Right atrium auricular region (tissue), 2 donors: Measurements from ENCODE around the gene PNO1. TPM values are rescaled to one million over a fixed set of nuclear protein-coding genes. Genes with fewer than 3 reads are reported as not detected.

ENCODE experiments used
- DNase-seq: peaks from one replicate; pipeline ENCODE4 v3.0.0-alpha.2; 2019; ENCODE audit warnings: low spot score
- H3K27ac ChIP-seq, 2 donors: fragments of 200-600 bp; sonication (generic); 1 replicate in 1 of 2; 2 replicates in 1 of 2; pipeline ENCODE4 v1.5.1; 2016 to 2019
- H3K27me3 ChIP-seq, 2 donors: fragments of 200-600 bp; sonication (generic); one replicate each; pipeline versions ENCODE4 v1.5.1 to v1.6.0; 2017 to 2019
- H3K36me3 ChIP-seq: fragments of 200-600 bp; sonication (generic); one replicate; pipeline ENCODE4 v1.5.1; 2016
- H3K4me1 ChIP-seq, 2 donors: fragments of 200-600 bp; sonication (generic); one replicate each; pipeline versions ENCODE4 v1.5.1 to v1.6.0; 2017 to 2019
- H3K4me3 ChIP-seq, 2 donors: fragments of 200-600 bp; sonication (generic); 1 replicate in 1 of 2; 2 replicates in 1 of 2; pipeline ENCODE4 v1.5.1; 2017 to 2019; ENCODE audit warnings: mild to moderate bottlenecking in 1 of 2, moderate library complexity in 1 of 2
- H3K9me3 ChIP-seq, 2 donors: fragments of 200-600 bp; sonication (generic); one replicate each; pipeline ENCODE4 v1.5.1; 2019
- CTCF ChIP-seq, 2 donors: fragments of 200-600 bp; sonication (generic); IDR thresholded peaks; one replicate each; pipeline ENCODE4 v1.5.1; 2019; ENCODE audit warnings: antibody characterized with exemption in 2 of 2
- total RNA-seq, 2 donors: library from RNA; depleted of rRNA; stranded (reverse); fragments of >200 nt; gene quantifications; one replicate each; pipeline ENCODE4 v1.1.0, GENCODE V29; 2016

PNO1 gene
- total RNA-seq, 2 donors from 2014 or later, result 8.7 to 12.0 TPM

GRCh38 chr2:68217729-68218128 lies 60.0 kb downstream of the PNO1 start:
- Histone ChIP-seq H3K9me3 (no peaks in the 10 kb centered on the region), H3K27ac (no peak overlapping the region), H3K36me3 (no peaks in the 10 kb centered on the region), H3K4me1 (peaks cover 0 to 58% of the 10 kb centered on the region in 2 donors), H3K4me3 (no peak overlapping the region), H3K27me3 (no peaks in the 10 kb centered on the region)
- no peak for TF ChIP-seq CTCF (IDR thresholded peaks at IDR 0.05)
- no peak for DNase-seq

- no peak for DNase-seq
- no peaks in the 10 kb centered on the region for H3K9me3 ChIP-seq
- TF ChIP-seq CTCF (IDR thresholded peaks at IDR 0.05), result no peak
- no peaks in the 10 kb centered on the region for H3K36me3 ChIP-seq
- peaks cover 0 to 53% of the 10 kb centered on the region in 2 donors for H3K4me1 ChIP-seq
- H3K4me3 ChIP-seq, result no peak overlapping the region
- H3K27ac ChIP-seq, result no peak overlapping the region
- H3K27me3 ChIP-seq, result no peaks in the 10 kb centered on the region
Observed at GRCh38 chr2:68218343-68218901, 60.7 kb downstream of the PNO1 start.

DNA sequence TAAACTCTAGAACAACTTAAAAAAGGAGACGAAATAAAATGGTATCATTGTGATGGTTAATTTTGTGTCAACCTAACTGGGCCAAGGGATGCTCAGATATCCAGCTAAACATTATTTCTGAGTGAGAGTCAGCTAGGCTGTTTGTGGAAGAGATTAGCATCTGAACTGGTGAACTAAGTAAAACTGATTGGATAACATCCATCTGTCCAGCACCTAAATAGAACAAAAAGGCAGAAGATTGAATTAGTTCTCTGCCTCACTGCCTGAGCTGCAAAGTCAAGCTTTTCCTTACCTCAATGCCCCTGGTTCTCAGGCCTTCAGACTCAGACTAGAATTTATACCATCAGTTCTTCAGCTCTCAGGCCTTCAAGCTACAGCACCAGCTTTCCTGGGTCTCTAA lies 64.6 kb downstream of the PNO1 start:
- Histone ChIP-seq H3K27me3 (no peaks in the 10 kb centered on the region), H3K27ac (no peak overlapping the region), H3K9me3 (no peaks in the 10 kb centered on the region), H3K4me3 (no peak overlapping the region), H3K36me3 (no peaks in the 10 kb centered on the region), H3K4me1 (peaks cover 0 to 67% of the 10 kb centered on the region in 2 donors)
- DNase-seq, result no peak
- no peak for TF ChIP-seq CTCF (IDR thresholded peaks at IDR 0.05)

GRCh38 chr2:68223419-68223818 lies 65.7 kb downstream of the PNO1 start:
- TF ChIP-seq CTCF (IDR thresholded peaks at IDR 0.05), result no peak
- no peaks in the 10 kb centered on the region for H3K9me3 ChIP-seq
- H3K27me3 ChIP-seq, result no peaks in the 10 kb centered on the region
- DNase-seq, result no peak
- no peaks in the 10 kb centered on the region for H3K36me3 ChIP-seq
- peaks cover 0 to 65% of the 10 kb centered on the region in 2 donors for H3K4me1 ChIP-seq
- no peak overlapping the region for H3K4me3 ChIP-seq
- H3K27ac ChIP-seq, result no peak overlapping the region

DNA sequence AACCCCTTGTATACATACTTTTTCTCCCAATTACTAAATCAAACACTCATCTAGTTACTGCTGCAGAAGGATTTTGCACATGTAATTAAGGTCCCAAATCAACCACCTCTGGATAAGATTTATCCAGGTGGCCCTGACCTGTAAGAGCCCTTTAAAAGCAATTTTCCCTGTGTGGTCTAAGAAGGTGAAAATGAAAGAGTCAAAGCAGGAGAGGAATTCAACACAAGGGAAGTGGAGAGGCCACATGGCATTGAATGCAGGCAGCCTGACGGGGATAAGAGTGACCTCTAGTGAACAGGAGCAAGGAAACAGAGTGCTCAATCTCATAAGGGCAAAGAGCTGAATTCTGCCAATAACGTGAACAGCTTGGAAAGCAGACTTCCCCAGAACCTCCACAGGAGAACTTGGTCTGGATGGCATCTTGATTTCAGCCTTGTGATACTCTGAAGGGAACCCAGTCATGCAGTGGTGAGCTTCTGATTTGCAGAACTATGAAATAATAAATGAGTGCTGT lies 67.5 kb downstream of the PNO1 start:
- H3K9me3 ChIP-seq, result no peaks in the 10 kb centered on the region
- TF ChIP-seq CTCF (IDR thresholded peaks at IDR 0.05), result peak in 1 of 2 donors; percentile 45
- H3K4me1 ChIP-seq, result peaks cover 0 to 47% of the 10 kb centered on the region in 2 donors
- no peak overlapping the region for H3K27ac ChIP-seq
- no peaks in the 10 kb centered on the region for H3K36me3 ChIP-seq
- H3K27me3 ChIP-seq, result no peaks in the 10 kb centered on the region
- H3K4me3 ChIP-seq, result no peak overlapping the region
- DNase-seq, result no peak

Other genes with a start within 250 kb of the PNO1 start
- gene C1D, start 94.9 kb upstream of the PNO1 start, total RNA-seq, result 10 to 100 TPM; 29.2 to 31.1 TPM
- 10 to 100 TPM; 16.7 to 18.4 TPM for gene PPP3R1, start 94.6 kb downstream of the PNO1 start, total RNA-seq
- 10 to 100 TPM in 1 of 2 donors, 1 to 10 TPM in 1; 9.9 to 24.9 TPM for gene CNRIP1, start 162.1 kb downstream of the PNO1 start, total RNA-seq
- 1 to 10 TPM; 3.1 to 4.4 TPM for gene PLEK, start 207.4 kb downstream of the PNO1 start, total RNA-seq